IMR-90 (cell line): ENCODE measurements around the gene FAM78B.

Experiments used
- CHD1 ChIP-seq: IDR thresholded peaks from 2 replicates; pipeline ENCODE4 v1.6.1; 2012; ENCODE audit warnings: low read depth, low read length, improper control_type of control experiment
- MAZ ChIP-seq: IDR thresholded peaks from 2 replicates; pipeline ENCODE4 v1.6.1; 2012; ENCODE audit warnings: low read depth, mild to moderate bottlenecking, low read length, improper control_type of control experiment, moderate library complexity, borderline replicate concordance
- POLR2A ChIP-seq: IDR thresholded peaks from 2 replicates; pipeline ENCODE4 v1.6.1; 2012; ENCODE audit warnings: mild to moderate bottlenecking, low read depth, low read length
- RAD21 ChIP-seq: IDR thresholded peaks from 2 replicates; pipeline ENCODE4 v1.6.1; 2012; ENCODE audit warnings: low read length, improper control_type of control experiment
- RFX5 ChIP-seq: IDR thresholded peaks from 2 replicates; pipeline ENCODE4 v1.8.0; 2012; ENCODE audit warnings: low read depth, mild to moderate bottlenecking, low read length, moderate library complexity
- SMC3 ChIP-seq: fragments of 150-350 bp; IDR thresholded peaks from 2 replicates; pipeline ENCODE4 v1.6.1; 2016; ENCODE audit warnings: low read depth, mild to moderate bottlenecking, antibody characterized with exemption, low read length, moderate library complexity
- TF ChIP-seq, protein P1 (sequence below): conservative IDR thresholded peaks from 2 replicates; pipeline ENCODE4 v1.5.1; 2012; ENCODE audit warnings: mild to moderate bottlenecking, low read depth, low read length, improper control_type of control experiment
- TF ChIP-seq, protein P2 (sequence below): fragments of 150-350 bp; IDR thresholded peaks from 2 replicates; pipeline ENCODE4 v1.6.1; 2017; ENCODE audit warnings: mild to moderate bottlenecking, antibody characterized with exemption, low read length, low read depth
- TF ChIP-seq, protein P3 (sequence below): fragments of 150-350 bp; IDR thresholded peaks from 2 replicates; pipeline ENCODE4 v1.6.1; 2016; ENCODE audit warnings: low read depth, mild to moderate bottlenecking, low read length, moderate library complexity, borderline replicate concordance

DNA sequence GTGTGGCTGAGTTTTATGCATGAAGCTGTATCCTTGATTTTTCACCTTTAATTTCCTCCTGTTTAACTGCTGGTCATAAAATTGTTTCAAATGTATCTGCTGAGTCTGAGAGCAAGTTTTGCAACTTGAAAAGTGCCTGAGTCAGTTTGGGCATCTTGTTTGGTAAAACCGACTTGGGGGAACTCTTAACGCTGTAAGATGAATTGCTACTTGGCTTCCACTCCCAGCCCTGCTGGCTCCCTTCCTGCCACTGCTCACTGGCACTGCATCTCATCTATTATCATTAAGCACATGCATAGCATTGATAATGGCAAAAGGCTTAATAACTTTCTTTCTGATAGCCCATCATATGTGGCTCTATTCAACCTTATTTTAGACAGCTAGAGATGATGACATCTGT, 35.7 kb upstream of the FAM78B start:
- TF ChIP-seq POLR2A: no peak
- TF ChIP-seq, protein P1, sequence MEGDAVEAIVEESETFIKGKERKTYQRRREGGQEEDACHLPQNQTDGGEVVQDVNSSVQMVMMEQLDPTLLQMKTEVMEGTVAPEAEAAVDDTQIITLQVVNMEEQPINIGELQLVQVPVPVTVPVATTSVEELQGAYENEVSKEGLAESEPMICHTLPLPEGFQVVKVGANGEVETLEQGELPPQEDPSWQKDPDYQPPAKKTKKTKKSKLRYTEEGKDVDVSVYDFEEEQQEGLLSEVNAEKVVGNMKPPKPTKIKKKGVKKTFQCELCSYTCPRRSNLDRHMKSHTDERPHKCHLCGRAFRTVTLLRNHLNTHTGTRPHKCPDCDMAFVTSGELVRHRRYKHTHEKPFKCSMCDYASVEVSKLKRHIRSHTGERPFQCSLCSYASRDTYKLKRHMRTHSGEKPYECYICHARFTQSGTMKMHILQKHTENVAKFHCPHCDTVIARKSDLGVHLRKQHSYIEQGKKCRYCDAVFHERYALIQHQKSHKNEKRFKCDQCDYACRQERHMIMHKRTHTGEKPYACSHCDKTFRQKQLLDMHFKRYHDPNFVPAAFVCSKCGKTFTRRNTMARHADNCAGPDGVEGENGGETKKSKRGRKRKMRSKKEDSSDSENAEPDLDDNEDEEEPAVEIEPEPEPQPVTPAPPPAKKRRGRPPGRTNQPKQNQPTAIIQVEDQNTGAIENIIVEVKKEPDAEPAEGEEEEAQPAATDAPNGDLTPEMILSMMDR: no peak
- TF ChIP-seq RAD21: no peak
- TF ChIP-seq, protein P2, sequence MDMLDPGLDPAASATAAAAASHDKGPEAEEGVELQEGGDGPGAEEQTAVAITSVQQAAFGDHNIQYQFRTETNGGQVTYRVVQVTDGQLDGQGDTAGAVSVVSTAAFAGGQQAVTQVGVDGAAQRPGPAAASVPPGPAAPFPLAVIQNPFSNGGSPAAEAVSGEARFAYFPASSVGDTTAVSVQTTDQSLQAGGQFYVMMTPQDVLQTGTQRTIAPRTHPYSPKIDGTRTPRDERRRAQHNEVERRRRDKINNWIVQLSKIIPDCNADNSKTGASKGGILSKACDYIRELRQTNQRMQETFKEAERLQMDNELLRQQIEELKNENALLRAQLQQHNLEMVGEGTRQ: no peak
- TF ChIP-seq SMC3: no peak
- no peak for TF ChIP-seq MAZ
- TF ChIP-seq RFX5: no peak
- TF ChIP-seq, protein P3, sequence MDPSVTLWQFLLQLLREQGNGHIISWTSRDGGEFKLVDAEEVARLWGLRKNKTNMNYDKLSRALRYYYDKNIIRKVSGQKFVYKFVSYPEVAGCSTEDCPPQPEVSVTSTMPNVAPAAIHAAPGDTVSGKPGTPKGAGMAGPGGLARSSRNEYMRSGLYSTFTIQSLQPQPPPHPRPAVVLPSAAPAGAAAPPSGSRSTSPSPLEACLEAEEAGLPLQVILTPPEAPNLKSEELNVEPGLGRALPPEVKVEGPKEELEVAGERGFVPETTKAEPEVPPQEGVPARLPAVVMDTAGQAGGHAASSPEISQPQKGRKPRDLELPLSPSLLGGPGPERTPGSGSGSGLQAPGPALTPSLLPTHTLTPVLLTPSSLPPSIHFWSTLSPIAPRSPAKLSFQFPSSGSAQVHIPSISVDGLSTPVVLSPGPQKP: no peak
- TF ChIP-seq CHD1: no peak
